Psoas muscle (tissue), 8 donors: Measurements from ENCODE around the gene E2F3. TPM values are rescaled to one million over a fixed set of nuclear protein-coding genes. Genes with fewer than 3 reads are reported as not detected.
A peak's percentile ranks its signal among the peaks of the same experiment; 100 is the strongest.

Experiments
- ATAC-seq, 4 donors: fragments of 200-7000 bp; cut with Tn5 transposase; one replicate each; pipeline ENCODE4 v1.9.1; 2020; ENCODE audit warnings: moderate library complexity in 3 of 4, mild to moderate bottlenecking in 2 of 4
- DNase-seq, 2 donors: peaks; one replicate each; pipeline ENCODE4 v3.0.0-alpha.2; 2020
- H3K27ac ChIP-seq: fragments of 200-600 bp; one replicate; pipeline ENCODE4 v1.8.0; 2022
- H3K27me3 ChIP-seq, 3 donors: fragments of 200-600 bp in 1 of 3; one replicate each; pipeline versions ENCODE4 v1.6.1 to v1.8.0; 2013 to 2022; ENCODE audit warnings: low read length in 2 of 3, mild to moderate bottlenecking in 2 of 3, moderate library complexity in 1 of 3; ENCODE audit not compliant: insufficient read depth in 3 of 3
- H3K36me3 ChIP-seq, 2 donors: fragments of 200-600 bp in 1 of 2; one replicate each; pipeline versions ENCODE4 v1.6.1 to v1.8.0; 2013 to 2022; ENCODE audit warnings: low read depth in 1 of 2, mild to moderate bottlenecking in 1 of 2, moderate library complexity in 1 of 2; ENCODE audit not compliant: insufficient read depth in 1 of 2
- H3K4me1 ChIP-seq: fragments of 200-600 bp; one replicate; pipeline ENCODE4 v1.8.0; 2022
- H3K4me3 ChIP-seq: fragments of 200-600 bp; one replicate; pipeline ENCODE4 v1.8.0; 2022; ENCODE audit warnings: mild to moderate bottlenecking
- H3K9me3 ChIP-seq: fragments of 200-600 bp; one replicate; pipeline ENCODE4 v1.8.0; 2022
- WGBS, 3 donors: extraction: QIAGEN DNeasy Blood & Tissue Kit; methylation state at CpG; one replicate each; pipeline versions ENCODE4 v1.1.6 to v1.1.7; 2013; 5-methylcytosine and 5-hydroxymethylcytosine counted together
- intact Hi-C, 2 donors: fragments of 100-400 bp; cut with DNase I; formaldehyde crosslinking; loops; one replicate each; pipeline versions ENCODE4 v1.11.0 to v1.14.2; 2022
- polyA plus RNA-seq, 3 donors: library from polyadenylated mRNA; stranded (reverse); fragments of 200-250 nt; gene quantifications; one replicate each; pipeline ENCODE4 v1.2.3, GENCODE V29; 2013
- total RNA-seq, 4 donors: library from RNA; stranded (reverse); fragmentation: NEBNext Ultra II Directional in 2 of 4; extraction: Animal tissue kit (Norgen Biotek cat#: 25700) in 2 of 4; gene quantifications; one replicate each; pipeline versions ENCODE4 v1.2.1 to v1.2.4, GENCODE V29; 2021 to 2023
- TF ChIP-seq, protein P1 (sequence below): fragments of 200-600 bp; IDR thresholded peaks from one replicate; pipeline ENCODE4 v1.8.0; 2022; ENCODE audit warnings: antibody characterized with exemption
- donor health status: healthy with polysubstance abuse.
- donor health status: DM: no; HTN: no; CAD: no; lungs with moderate emphysema.
- donor health status: Bipolar disorder and iron deficiency.
- donor health status: healthy.
- donor health status: DM: yes; HTN: yes; CAD: no.
- donor health status: DM: no; HTN: no; CAD: no.
- donor health status: DM: no; HTN: no; CAD: no.
- donor health status: DM: yes; HTN: yes; CAD: no.

Gene E2F3
- total and polyA plus RNA-seq, 7 donors = 4.8 to 16.8 (median 15.3) TPM

DNA sequence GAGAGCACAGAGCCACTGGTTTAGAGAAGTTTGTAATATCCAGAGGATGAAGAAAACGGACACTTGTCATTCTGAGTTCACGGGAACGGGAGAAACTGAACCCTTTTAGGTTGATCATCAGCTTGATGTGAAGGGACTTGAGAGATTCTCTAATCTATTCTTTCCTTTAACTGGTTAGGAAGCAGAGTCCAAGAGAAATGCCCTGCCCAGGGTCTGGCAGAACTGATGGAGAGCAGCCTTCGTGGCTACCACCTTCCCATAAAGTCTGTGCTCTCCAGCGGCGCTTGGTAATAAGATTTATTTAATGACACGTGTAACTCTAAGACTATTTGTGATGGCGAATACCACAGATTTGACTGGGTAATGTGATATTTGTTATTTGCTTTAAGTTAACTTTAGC, 36.0 kb downstream of the E2F3 start:
- WGBS, 3 donors = 66 to 81% (median 67%) methylated on average over 8 of the region's 8 CpGs
- Histone ChIP-seq H3K36me3 (peaks cover 0 to 5% of the 10 kb centered on the region in 2 donors), H3K27me3 (no peaks in the 10 kb centered on the region), H3K4me3 (no peak overlapping the region), H3K4me1 (peaks cover 13% of the 10 kb centered on the region), H3K9me3 (no peaks in the 10 kb centered on the region), H3K27ac (no peak overlapping the region)
- TF ChIP-seq, protein P1, sequence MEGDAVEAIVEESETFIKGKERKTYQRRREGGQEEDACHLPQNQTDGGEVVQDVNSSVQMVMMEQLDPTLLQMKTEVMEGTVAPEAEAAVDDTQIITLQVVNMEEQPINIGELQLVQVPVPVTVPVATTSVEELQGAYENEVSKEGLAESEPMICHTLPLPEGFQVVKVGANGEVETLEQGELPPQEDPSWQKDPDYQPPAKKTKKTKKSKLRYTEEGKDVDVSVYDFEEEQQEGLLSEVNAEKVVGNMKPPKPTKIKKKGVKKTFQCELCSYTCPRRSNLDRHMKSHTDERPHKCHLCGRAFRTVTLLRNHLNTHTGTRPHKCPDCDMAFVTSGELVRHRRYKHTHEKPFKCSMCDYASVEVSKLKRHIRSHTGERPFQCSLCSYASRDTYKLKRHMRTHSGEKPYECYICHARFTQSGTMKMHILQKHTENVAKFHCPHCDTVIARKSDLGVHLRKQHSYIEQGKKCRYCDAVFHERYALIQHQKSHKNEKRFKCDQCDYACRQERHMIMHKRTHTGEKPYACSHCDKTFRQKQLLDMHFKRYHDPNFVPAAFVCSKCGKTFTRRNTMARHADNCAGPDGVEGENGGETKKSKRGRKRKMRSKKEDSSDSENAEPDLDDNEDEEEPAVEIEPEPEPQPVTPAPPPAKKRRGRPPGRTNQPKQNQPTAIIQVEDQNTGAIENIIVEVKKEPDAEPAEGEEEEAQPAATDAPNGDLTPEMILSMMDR = no peak
- DNase-seq (no peak), ATAC-seq (peak in 1 of 4 donors; percentile 37)
- intact Hi-C loops = no loop called here

DNA sequence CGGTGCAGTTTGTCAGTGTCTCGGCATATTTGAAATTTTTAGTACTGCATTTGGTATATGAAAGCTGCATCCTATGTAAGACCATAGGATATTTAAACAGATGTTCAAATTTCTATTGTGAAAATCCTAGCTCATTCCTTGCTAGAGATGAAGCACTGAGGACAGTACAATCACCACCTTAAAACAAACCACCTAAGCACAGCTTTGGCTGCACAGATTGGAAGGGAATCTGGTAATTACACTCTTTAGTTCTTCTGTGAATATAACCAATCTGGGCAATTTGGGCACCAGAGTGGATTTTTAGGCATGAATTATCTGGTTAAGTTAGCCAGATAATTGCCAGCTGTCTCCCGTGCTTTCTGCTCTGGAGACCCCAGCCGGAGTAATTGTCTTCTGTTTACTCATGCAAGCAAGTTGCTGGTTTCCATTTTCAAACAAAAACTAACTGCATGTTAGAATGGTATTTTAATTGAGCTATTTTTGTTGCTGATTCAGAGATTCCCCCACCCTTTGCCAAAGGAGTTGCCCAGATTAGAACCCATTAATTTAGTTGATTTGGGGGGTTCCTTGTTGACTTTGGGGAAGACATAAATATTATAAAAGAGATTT, 36.9 kb downstream of the E2F3 start:
- Histone ChIP-seq H3K36me3 (peaks cover 0 to 5% of the 10 kb centered on the region in 2 donors), H3K27ac (no peak overlapping the region), H3K27me3 (no peaks in the 10 kb centered on the region), H3K4me3 (no peak overlapping the region), H3K9me3 (no peaks in the 10 kb centered on the region), H3K4me1 (peaks cover 13% of the 10 kb centered on the region)
- DNase-seq (no peak), ATAC-seq (no peak)
- intact Hi-C loops = no loop called here
- TF ChIP-seq, protein P1 = no peak
- WGBS, 3 donors = 63 to 69% (median 66%) methylated on average over 4 of the region's 4 CpGs

DNA sequence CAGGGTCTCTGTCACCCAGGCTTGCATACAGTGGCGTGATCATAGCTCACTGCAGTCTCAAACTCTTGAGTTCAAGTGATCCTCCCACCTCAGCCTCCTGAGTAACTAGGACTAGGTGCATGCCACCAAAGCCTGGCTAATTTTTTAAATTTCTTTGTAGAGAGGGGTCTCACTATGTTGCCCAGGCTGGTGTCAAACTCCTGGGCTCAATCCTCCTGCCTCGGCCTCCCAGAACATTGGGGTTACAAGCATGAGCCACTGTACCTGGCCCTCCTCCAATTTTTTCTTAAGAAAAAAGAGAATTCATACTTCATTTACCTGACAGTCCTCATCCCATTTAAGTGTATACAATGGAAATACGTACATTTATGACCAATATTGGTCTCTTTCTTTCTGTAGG, 37.9 kb downstream of the E2F3 start:
- intact Hi-C loops = no loop called here
- Histone ChIP-seq H3K4me3 (no peak overlapping the region), H3K36me3 (peaks cover 0 to 5% of the 10 kb centered on the region in 2 donors), H3K27me3 (no peaks in the 10 kb centered on the region), H3K9me3 (no peaks in the 10 kb centered on the region), H3K4me1 (peaks cover 13% of the 10 kb centered on the region), H3K27ac (no peak overlapping the region)
- WGBS, 3 donors = 91 to 94% (median 94%) methylated on average over 3 of the region's 3 CpGs
- TF ChIP-seq, protein P1 = no peak
- ATAC-seq (no peak), DNase-seq (no peak)

DNA sequence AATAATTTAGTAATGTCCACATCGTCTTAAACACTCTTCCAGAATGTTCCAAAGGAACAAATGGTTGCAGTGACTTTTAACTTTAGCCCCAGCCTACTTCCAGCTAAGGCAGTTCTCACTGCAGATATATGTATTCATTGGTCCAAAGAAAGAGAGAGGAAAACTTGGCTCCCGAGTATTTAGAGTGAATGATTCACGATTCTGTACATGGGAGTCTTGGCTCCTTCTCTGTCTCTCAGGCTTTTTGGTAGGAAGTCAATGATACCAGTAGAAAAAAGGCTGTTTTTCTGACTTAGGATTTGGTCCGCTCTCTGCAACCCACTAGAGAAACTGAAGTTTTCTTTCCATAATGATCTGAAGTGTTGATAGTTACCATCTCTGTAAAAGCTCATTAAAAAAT, 38.6 kb downstream of the E2F3 start:
- no peak for DNase-seq
- H3K4me3 ChIP-seq = no peak overlapping the region
- no peaks in the 10 kb centered on the region for H3K9me3 ChIP-seq
- H3K27me3 ChIP-seq = no peaks in the 10 kb centered on the region
- TF ChIP-seq, protein P1 = no peak
- H3K36me3 ChIP-seq = peaks cover 0 to 5% of the 10 kb centered on the region in 2 donors
- no peak for ATAC-seq
- H3K4me1 ChIP-seq = peaks cover 13% of the 10 kb centered on the region
- H3K27ac ChIP-seq = no peak overlapping the region
- WGBS, 3 donors = 75 to 80% (median 75%) methylated on average over 4 of the region's 4 CpGs
- intact Hi-C loops = no loop called here

DNA sequence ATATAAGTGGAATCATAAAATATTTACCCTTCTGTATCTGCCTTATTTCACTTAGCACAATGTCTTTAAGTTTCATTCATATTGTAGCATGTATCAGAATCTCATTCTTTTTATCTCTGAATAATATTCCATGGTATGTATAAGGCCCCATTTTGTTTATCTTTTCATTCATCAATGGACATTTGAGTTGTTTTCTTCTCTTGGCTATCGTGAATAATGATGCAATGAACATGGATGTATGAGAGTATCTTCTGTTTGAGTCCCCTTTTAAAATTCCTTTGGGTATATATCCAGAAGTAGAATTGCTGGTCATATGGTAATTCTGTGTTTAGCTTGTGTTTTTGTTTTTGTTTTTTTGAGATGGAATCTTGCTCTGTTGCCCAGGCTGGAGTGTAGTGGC, 39.6 kb downstream of the E2F3 start:
- WGBS, 3 donors = 93 to 100% (median 97%) methylated on average over 1 of the region's 1 CpG
- peaks cover 0 to 5% of the 10 kb centered on the region in 2 donors for H3K36me3 ChIP-seq
- H3K27me3 ChIP-seq = no peaks in the 10 kb centered on the region
- ATAC-seq (no peak), DNase-seq (no peak)
- no peak overlapping the region for H3K4me3 ChIP-seq
- intact Hi-C loops = no loop called here
- peaks cover 13% of the 10 kb centered on the region for H3K4me1 ChIP-seq
- H3K9me3 ChIP-seq = no peaks in the 10 kb centered on the region
- TF ChIP-seq, protein P1 = no peak
- H3K27ac ChIP-seq = no peak overlapping the region
